HepG2 (cell line): ENCODE results near the gene TRIO. TPM values are rescaled to one million over a fixed set of nuclear protein-coding genes. Genes with fewer than 3 reads are reported as not detected.
"Not testable (repeated sequence)": the region's sequence is repeated elsewhere in the genome, so short reads cannot be mapped to it uniquely, and the experiment has no call there.

Experiments used
- ATAC-seq: fragments of 200-7000 bp; cut with Tn5 transposase; 3 replicates; pipeline ENCODE4 v1.9.1; 2020; ENCODE audit warnings: mild to moderate bottlenecking, moderate library complexity
- BruUV-seq: library from RNA; stranded (reverse); fragments of 400-500 nt; replicated peaks from 2 replicates; lab custom pipeline; 2021; lab: Mats Ljungman, UMichigan
- CTCF ChIA-PET: fragments of 300-600 bp; formaldehyde crosslinking; extraction: SDS; loops from one replicate; lab custom pipeline; 2021; ENCODE audit warnings: low total read pairs, inconsistent platforms, low intra/inter-chr PET ratio; lab: Yijun Ruan, JAX
- POLR2A ChIA-PET: fragments of 350-600 bp; sonication (Branson Sonifier 250); formaldehyde crosslinking; loops from one replicate; lab custom pipeline; 2020; ENCODE audit warnings: antibody characterized with exemption, inconsistent platforms; lab: Yijun Ruan, JAX
- DNase-seq: peaks from one replicate; pipeline ENCODE4 v3.0.0-alpha.2; 2015; ENCODE audit warnings: low spot score
- FAIRE-seq: peaks from 3 replicates; lab custom pipeline; 2011; peaks lifted over from hg19 to GRCh38; lab: Jason Lieb, UNC
- H2AFZ ChIP-seq: one replicate; pipeline ENCODE4 v1.6.1; 2011; ENCODE audit warnings: low read length, inconsistent platforms
- H3K27ac ChIP-seq: fragments of 300-600 bp; 3 replicates; pipeline ENCODE4 v1.8.0; 2011; ENCODE audit warnings: mixed run types, mild to moderate bottlenecking, mixed read lengths, low read length, inconsistent platforms; ENCODE audit not compliant: insufficient read depth; ENCODE audit errors: extremely low read length
- H3K27me3 ChIP-seq, 2 experiments: fragments of 200-600 bp in 1 of 2; 2 replicates in 1 of 2; 3 replicates in 1 of 2; pipeline versions ENCODE4 v1.6.0 to v1.8.0; 2011; ENCODE audit warnings: low read length in 2 of 2, mild to moderate bottlenecking in 2 of 2, moderate library complexity in 2 of 2, inconsistent platforms in 1 of 2; ENCODE audit not compliant: insufficient read depth in 2 of 2, control insufficient read depth in 1 of 2
- H3K36me3 ChIP-seq, 2 experiments: fragments of 200-600 bp in 1 of 2; replicated peaks in 1 of 2; 2 replicates in 1 of 2; 3 replicates in 1 of 2; pipeline versions ENCODE4 v1.5.1 to v1.8.0; 2011; ENCODE audit warnings: low read length in 2 of 2, inconsistent platforms in 1 of 2; ENCODE audit not compliant: insufficient read depth in 2 of 2, control insufficient read depth in 1 of 2
- H3K4me1 ChIP-seq: 2 replicates; pipeline ENCODE4 v1.5.1; 2012; ENCODE audit warnings: low read length, inconsistent platforms; ENCODE audit not compliant: insufficient read depth
- H3K4me2 ChIP-seq: 2 replicates; pipeline ENCODE4 v1.6.0; 2011; ENCODE audit warnings: low read depth, low read length, inconsistent platforms
- H3K4me3 ChIP-seq, 3 experiments: fragments of 200-600 bp in 1 of 3; sonication (generic), shearing (Covaris generic) in 1 of 3; replicated peaks in 1 of 3; 2 replicates each; pipeline ENCODE4 v1.5.1; 2011 to 2016; ENCODE audit warnings: low read length in 3 of 3, inconsistent platforms in 2 of 3, low read depth in 2 of 3, mild to moderate bottlenecking in 2 of 3, control low read depth in 1 of 3, mixed read lengths in 1 of 3; ENCODE audit not compliant: insufficient read depth in 1 of 3
- H3K79me2 ChIP-seq: one replicate; pipeline ENCODE4 v1.6.1; 2011; ENCODE audit warnings: low read length, inconsistent platforms; ENCODE audit not compliant: insufficient read depth
- H3K9ac ChIP-seq: 2 replicates; pipeline ENCODE4 v1.6.0; 2011; ENCODE audit warnings: mild to moderate bottlenecking, low read depth, low read length, inconsistent platforms; ENCODE audit not compliant: insufficient read depth
- H3K9me3 ChIP-seq: 2 replicates; pipeline ENCODE4 v1.5.1; 2012; ENCODE audit warnings: mild to moderate bottlenecking, low read length
- H4K20me1 ChIP-seq: 2 replicates; pipeline ENCODE4 v1.6.0; 2011; ENCODE audit warnings: inconsistent platforms, mild to moderate bottlenecking, low read length, moderate library complexity; ENCODE audit not compliant: insufficient read depth
- HNF4A ChIP-seq: sonication (generic); formaldehyde crosslinking; IDR thresholded peaks from 2 replicates; pipeline ENCODE4 v1.4.0; 2020; ENCODE audit warnings: missing genetic modification reagents
- HNRNPK ChIP-seq: fragments of 200-400 bp; formaldehyde crosslinking; IDR thresholded peaks from 2 replicates; pipeline ENCODE4 v1.6.1; 2018; ENCODE audit warnings: low read length, low read depth, moderate library complexity, mild to moderate bottlenecking; ENCODE audit not compliant: poor library complexity, severe bottlenecking
- MIER3 ChIP-seq: IDR thresholded peaks from 2 replicates; pipeline ENCODE4 v1.6.1; 2016; ENCODE audit warnings: missing compliant biosample characterization, borderline replicate concordance
- MYC ChIP-seq: sonication (generic); formaldehyde crosslinking; IDR thresholded peaks from 2 replicates; pipeline ENCODE4 v1.9.0; 2021; ENCODE audit warnings: missing genetic modification reagents, borderline replicate concordance
- ZBTB21 ChIP-seq: sonication (generic); formaldehyde crosslinking; IDR thresholded peaks from 2 replicates; pipeline ENCODE4 v1.4.0; 2020; ENCODE audit warnings: missing genetic modification reagents
- ZNF572 ChIP-seq: sonication (generic); formaldehyde crosslinking; IDR thresholded peaks from 2 replicates; pipeline ENCODE4 v1.5.1; 2020; ENCODE audit warnings: mild to moderate bottlenecking, missing genetic modification reagents
- WGBS: methylation state at CpG from one replicate; pipeline ENCODE4 v1.1.6; 2017; ENCODE audit warnings: low lambda C conversion rate; 5-methylcytosine and 5-hydroxymethylcytosine counted together
- in situ Hi-C: cut with HindIII; loops from 2 replicates; pipeline ENCODE4 v1.10.0; 2017; ENCODE audit warnings: low pct_unique_long_range_greater_than_20kb; ENCODE audit not compliant: extremely low pct_ligation_motif_present
- intact Hi-C: fragments of 100-400 bp; cut with micrococcal nuclease; formaldehyde crosslinking; loops from one replicate; pipeline ENCODE4 v1.10.0; 2022; ENCODE audit not compliant: unreplicated experiment
- polyA plus RNA-seq, 8 experiments: library from polyadenylated mRNA; depleted of rRNA in 3 of 8; stranded (reverse) in 7 of 8; unstranded in 1 of 8; fragments of >200 nt; fragmentation: Illumina TruSeq in 4 of 8; extraction: Trizol in 4 of 8; gene quantifications; 2 replicates each; pipeline versions ENCODE4 v1.2.1 to v1.2.3, GENCODE V29; 2011 to 2016; ENCODE audit warnings: low read depth in 4 of 8, missing spikeins in 1 of 8, mixed read lengths in 1 of 8; ENCODE audit not compliant: insufficient read depth in 1 of 8
- total RNA-seq, 5 experiments: library from RNA; depleted of rRNA; stranded (reverse); fragments of >200 nt; fragmentation: Illumina TruSeq; extraction: Trizol; gene quantifications; 2 replicates each; pipeline ENCODE4 v1.2.3, GENCODE V29; 2016; ENCODE audit warnings: low read depth in 1 of 5
- TF ChIP-seq, protein P1 (sequence below): sonication (generic); formaldehyde crosslinking; IDR thresholded peaks from 2 replicates; pipeline ENCODE4 v1.8.1; 2023; ENCODE audit warnings: mild to moderate bottlenecking, missing genetic modification reagents, borderline replicate concordance
- TF ChIP-seq, protein P2 (sequence below): IDR thresholded peaks from 2 replicates; pipeline ENCODE4 v1.4.0; 2020; ENCODE audit warnings: mild to moderate bottlenecking, missing genetic modification reagents

Gene TRIO
- total and polyA plus RNA-seq, 2 of the 13 experiments (the other 11 are each of a cell fraction or from before 2014, with no cell fraction given), result 45.2 to 45.9 TPM

- TF ChIP-seq ZBTB21 (peak; percentile 88), HNF4A (CRISPR knock-in tag) (peak; percentile 21; the same call in 1 of the 2 replicates)
- TF ChIP-seq, protein P1, sequence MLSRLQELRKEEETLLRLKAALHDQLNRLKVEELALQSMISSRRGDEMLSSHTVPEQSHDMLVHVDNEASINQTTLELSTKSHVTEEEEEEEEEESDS (CRISPR knock-in tag), result no peak
- TF ChIP-seq, all 625 proteins: peak for 2
- no peak overlapping the region for H3K9ac ChIP-seq
- ChIA-PET POLR2A (interaction anchor here (1.3 kb wide), 1 partner anchor 18 kb away, joined by 3 read pairs; no protein-coding TSS in a partner anchor), CTCF (no interaction called here)
- BruUV-seq, result no TSS peak
- DNase-seq (peak; percentile 61), ATAC-seq (peak; percentile 42; the same call in 2 of the 3 replicates), FAIRE-seq (no peak)
- H3K27me3 ChIP-seq, result no peaks in the 10 kb centered on the region; a peak in 2 of 5 replicates
- WGBS, result 6% methylated on average over 3 of the region's 3 CpGs
- no peak overlapping the region for H3K4me3 ChIP-seq
- H3K9me3 ChIP-seq, result no peaks in the 10 kb centered on the region
- peaks cover 10% of the 10 kb centered on the region for H3K4me1 ChIP-seq
- in situ Hi-C loops (no loop called here), intact Hi-C loops (no loop called here)
- no peak overlapping the region for H2AFZ ChIP-seq
- no peaks in the 10 kb centered on the region for H3K79me2 ChIP-seq
- H3K4me2 ChIP-seq, result no peak overlapping the region
- H4K20me1 ChIP-seq, result no peaks in the 10 kb centered on the region
- H3K36me3 ChIP-seq, result no peaks in the 10 kb centered on the region
- no peak overlapping the region for H3K27ac ChIP-seq
Observed at GRCh38 chr5:14551211-14551610, 408.1 kb downstream of the TRIO start.

DNA sequence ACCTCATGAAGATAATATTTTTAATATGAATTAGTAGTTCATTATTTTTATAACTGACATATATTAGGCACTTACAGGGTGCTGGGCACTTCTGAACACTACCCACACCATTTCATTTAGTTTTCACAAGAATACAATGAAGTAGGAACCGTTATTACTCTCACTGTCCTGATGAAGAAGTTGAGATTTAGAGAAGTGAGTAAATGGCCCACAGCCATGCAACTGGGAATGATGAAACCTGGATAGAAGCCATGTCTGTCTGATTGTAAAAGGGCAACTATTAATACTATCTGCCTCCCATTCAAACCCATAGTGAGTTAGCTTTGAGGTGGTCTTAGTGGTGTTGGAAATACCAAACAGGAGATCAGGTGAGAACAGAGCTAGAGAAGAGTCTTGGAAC lies 408.9 kb downstream of the TRIO start:
- Histone ChIP-seq H2AFZ (no peak overlapping the region), H3K79me2 (no peaks in the 10 kb centered on the region), H3K4me2 (no peak overlapping the region), H3K4me1 (peaks cover 10% of the 10 kb centered on the region), H3K9ac (no peak overlapping the region), H3K27ac (no peak overlapping the region), H4K20me1 (no peaks in the 10 kb centered on the region)
- ATAC-seq, result no peak
- DNase-seq, result no peak
- no peak for FAIRE-seq
- 0% methylated on average over 1 of the region's 1 CpG for WGBS
- ChIA-PET POLR2A (interaction anchor here (1.3 kb wide), 1 partner anchor 17 kb away, joined by 3 read pairs; no protein-coding TSS in a partner anchor), CTCF (no interaction called here)
- TF ChIP-seq, protein P2, sequence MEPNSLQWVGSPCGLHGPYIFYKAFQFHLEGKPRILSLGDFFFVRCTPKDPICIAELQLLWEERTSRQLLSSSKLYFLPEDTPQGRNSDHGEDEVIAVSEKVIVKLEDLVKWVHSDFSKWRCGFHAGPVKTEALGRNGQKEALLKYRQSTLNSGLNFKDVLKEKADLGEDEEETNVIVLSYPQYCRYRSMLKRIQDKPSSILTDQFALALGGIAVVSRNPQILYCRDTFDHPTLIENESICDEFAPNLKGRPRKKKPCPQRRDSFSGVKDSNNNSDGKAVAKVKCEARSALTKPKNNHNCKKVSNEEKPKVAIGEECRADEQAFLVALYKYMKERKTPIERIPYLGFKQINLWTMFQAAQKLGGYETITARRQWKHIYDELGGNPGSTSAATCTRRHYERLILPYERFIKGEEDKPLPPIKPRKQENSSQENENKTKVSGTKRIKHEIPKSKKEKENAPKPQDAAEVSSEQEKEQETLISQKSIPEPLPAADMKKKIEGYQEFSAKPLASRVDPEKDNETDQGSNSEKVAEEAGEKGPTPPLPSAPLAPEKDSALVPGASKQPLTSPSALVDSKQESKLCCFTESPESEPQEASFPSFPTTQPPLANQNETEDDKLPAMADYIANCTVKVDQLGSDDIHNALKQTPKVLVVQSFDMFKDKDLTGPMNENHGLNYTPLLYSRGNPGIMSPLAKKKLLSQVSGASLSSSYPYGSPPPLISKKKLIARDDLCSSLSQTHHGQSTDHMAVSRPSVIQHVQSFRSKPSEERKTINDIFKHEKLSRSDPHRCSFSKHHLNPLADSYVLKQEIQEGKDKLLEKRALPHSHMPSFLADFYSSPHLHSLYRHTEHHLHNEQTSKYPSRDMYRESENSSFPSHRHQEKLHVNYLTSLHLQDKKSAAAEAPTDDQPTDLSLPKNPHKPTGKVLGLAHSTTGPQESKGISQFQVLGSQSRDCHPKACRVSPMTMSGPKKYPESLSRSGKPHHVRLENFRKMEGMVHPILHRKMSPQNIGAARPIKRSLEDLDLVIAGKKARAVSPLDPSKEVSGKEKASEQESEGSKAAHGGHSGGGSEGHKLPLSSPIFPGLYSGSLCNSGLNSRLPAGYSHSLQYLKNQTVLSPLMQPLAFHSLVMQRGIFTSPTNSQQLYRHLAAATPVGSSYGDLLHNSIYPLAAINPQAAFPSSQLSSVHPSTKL (CRISPR knock-in tag), result no peak
- TF ChIP-seq MIER3 (CRISPR knock-in tag) (no peak), HNRNPK (no peak), ZNF572 (CRISPR knock-in tag) (no peak), MYC (no peak)
- TF ChIP-seq, all 625 proteins: peak for 0
- Histone ChIP-seq H3K36me3 (no peaks in the 10 kb centered on the region), H3K4me3 (no peak overlapping the region), H3K9me3 (no peaks in the 10 kb centered on the region), H3K27me3 (peaks cover 0 to under 1% of the 10 kb centered on the region in 2 experiments; a peak in 2 of 5 replicates)
- BruUV-seq, result no TSS peak
- intact Hi-C loops, result no loop called here
- in situ Hi-C loops, result no loop called here

GRCh38 chr5:14554288-14554687 lies 411.1 kb downstream of the TRIO start:
- H3K36me3 ChIP-seq, BruUV-seq, ATAC-seq, H3K4me3 ChIP-seq, POLR2A ChIA-PET, H3K27me3 ChIP-seq, H3K9ac ChIP-seq, CTCF ChIA-PET, H3K9me3 ChIP-seq, H3K4me2 ChIP-seq, H3K27ac ChIP-seq, intact Hi-C loops, H4K20me1 ChIP-seq, in situ Hi-C loops, H2AFZ ChIP-seq, H3K4me1 ChIP-seq, DNase-seq, H3K79me2 ChIP-seq, FAIRE-seq: not testable (repeated sequence)
- WGBS, result 4% methylated on average over 3 of the region's 3 CpGs
